HL-60 (cell line): Measurements from ENCODE around the gene PRSS53.

Experiments
- DNase-seq, 2 experiments: peaks; one replicate each; pipeline ENCODE4 v3.0.0-alpha.2; 2010 to 2020; ENCODE audit warnings: low read depth in 1 of 2, low spot score in 1 of 2
- H3K27ac ChIP-seq: fragments of 250-450 bp; sonication (Bioruptor Pico); replicated peaks from 2 replicates; pipeline ENCODE4 v1.5.1; 2020; ENCODE audit warnings: mild to moderate bottlenecking, moderate library complexity
- H3K27me3 ChIP-seq: fragments of 250-450 bp; sonication (Bioruptor Pico); 2 replicates; pipeline ENCODE4 v1.5.1; 2021; ENCODE audit warnings: mild to moderate bottlenecking, moderate library complexity; ENCODE audit not compliant: insufficient read depth, poor library complexity, severe bottlenecking
- H3K4me3 ChIP-seq: replicated peaks from 2 replicates; pipeline ENCODE4 v1.5.1; 2011; ENCODE audit warnings: mild to moderate bottlenecking, control low read depth, low read length; ENCODE audit not compliant: insufficient read depth
- GABPA ChIP-seq: IDR thresholded peaks from 2 replicates; pipeline ENCODE4 v1.6.1; 2012; ENCODE audit warnings: low read depth
- POLR2AphosphoS5 ChIP-seq: IDR thresholded peaks from 2 replicates; pipeline ENCODE4 v1.6.1; 2012; ENCODE audit warnings: low read depth
- REST ChIP-seq: IDR thresholded peaks from 2 replicates; pipeline ENCODE4 v1.6.1; 2012; ENCODE audit warnings: low read depth; ENCODE audit not compliant: insufficient replicate concordance
- SPI1 ChIP-seq: IDR thresholded peaks from 2 replicates; pipeline ENCODE4 v1.6.1; 2012; ENCODE audit warnings: low read depth, mild to moderate bottlenecking, borderline replicate concordance
- TF ChIP-seq, protein P1 (sequence below): IDR thresholded peaks from one replicate; pipeline ENCODE4 v1.5.1; 2011; ENCODE audit warnings: low read length, control low read depth, inconsistent platforms; ENCODE audit not compliant: insufficient read depth

The PRSS53 gene

DNA sequence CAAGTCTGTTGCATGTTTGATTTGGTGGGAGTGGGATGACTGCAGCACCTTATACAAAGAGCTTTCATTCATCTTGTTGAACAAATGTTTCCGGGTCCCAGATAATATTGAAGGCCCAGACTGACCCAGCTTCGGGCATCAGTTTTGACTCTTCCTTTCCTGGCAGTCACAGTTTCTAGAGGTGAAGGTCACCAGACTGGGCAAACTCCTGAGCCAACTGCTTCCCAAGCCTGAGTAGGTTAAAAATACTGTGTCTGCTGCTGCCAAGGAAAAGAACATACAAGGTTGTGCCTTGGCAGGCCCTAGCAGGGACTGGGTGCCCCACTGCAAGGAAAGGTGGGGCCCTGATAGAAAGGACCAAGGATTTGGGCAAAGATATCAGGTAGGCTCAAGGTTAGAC, 24.0 kb upstream of the PRSS53 start:
- TF ChIP-seq REST (no peak), SPI1 (no peak), GABPA (no peak), POLR2AphosphoS5 (no peak)
- TF ChIP-seq, protein P1, sequence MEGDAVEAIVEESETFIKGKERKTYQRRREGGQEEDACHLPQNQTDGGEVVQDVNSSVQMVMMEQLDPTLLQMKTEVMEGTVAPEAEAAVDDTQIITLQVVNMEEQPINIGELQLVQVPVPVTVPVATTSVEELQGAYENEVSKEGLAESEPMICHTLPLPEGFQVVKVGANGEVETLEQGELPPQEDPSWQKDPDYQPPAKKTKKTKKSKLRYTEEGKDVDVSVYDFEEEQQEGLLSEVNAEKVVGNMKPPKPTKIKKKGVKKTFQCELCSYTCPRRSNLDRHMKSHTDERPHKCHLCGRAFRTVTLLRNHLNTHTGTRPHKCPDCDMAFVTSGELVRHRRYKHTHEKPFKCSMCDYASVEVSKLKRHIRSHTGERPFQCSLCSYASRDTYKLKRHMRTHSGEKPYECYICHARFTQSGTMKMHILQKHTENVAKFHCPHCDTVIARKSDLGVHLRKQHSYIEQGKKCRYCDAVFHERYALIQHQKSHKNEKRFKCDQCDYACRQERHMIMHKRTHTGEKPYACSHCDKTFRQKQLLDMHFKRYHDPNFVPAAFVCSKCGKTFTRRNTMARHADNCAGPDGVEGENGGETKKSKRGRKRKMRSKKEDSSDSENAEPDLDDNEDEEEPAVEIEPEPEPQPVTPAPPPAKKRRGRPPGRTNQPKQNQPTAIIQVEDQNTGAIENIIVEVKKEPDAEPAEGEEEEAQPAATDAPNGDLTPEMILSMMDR = no peak
- Histone ChIP-seq H3K27ac (peak overlapping the region; percentile 68), H3K27me3 (no peaks in the 10 kb centered on the region), H3K4me3 (no peak overlapping the region)
- no peak for DNase-seq

DNA sequence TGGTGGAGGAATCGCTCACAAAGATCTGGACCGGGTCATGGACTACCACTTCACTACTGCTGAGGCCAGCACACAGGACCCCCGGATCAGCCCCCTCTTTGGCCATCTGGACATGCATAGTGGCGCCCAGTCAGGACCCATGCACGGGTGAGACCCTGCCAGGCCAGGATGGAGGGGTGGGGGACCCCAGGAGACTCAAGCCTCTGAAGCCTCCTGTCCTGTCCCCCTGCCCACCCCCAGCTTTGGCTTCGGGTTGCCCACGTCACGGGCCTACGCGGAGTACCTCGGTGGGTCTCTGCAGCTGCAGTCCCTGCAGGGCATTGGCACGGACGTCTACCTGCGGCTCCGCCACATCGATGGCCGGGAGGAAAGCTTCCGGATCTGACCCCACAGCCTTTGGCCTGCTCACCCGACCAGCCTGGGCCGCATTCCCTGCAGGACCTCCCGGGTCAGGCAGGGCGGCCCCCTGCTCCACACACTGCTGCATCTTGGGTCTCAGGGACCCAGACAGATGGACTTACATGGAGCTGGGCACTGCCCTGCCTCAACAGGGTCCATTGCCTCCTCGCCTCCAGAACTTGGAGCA, 23.2 kb upstream of the PRSS53 start:
- DNase-seq = no peak
- Histone ChIP-seq H3K4me3 (no peak overlapping the region), H3K27me3 (no peaks in the 10 kb centered on the region), H3K27ac (no peak overlapping the region)
- TF ChIP-seq, protein P1 = no peak
- TF ChIP-seq POLR2AphosphoS5 (no peak), REST (no peak), SPI1 (no peak), GABPA (no peak)

GRCh38 chr16:31110106-31111034, 21.6 kb upstream of the PRSS53 start:
- no peak for DNase-seq
- TF ChIP-seq GABPA (no peak), SPI1 (no peak), POLR2AphosphoS5 (no peak), REST (no peak)
- TF ChIP-seq, protein P1 = no peak
- H3K27me3 ChIP-seq = no peaks in the 10 kb centered on the region
- no peak overlapping the region for H3K27ac ChIP-seq
- H3K4me3 ChIP-seq = no peak overlapping the region
